H1 (cell line): ENCODE measurements around the gene ARHGAP10. TPM values are rescaled to one million over a fixed set of nuclear protein-coding genes. Genes with fewer than 3 reads are reported as not detected.

Experiments
- CTCF ChIA-PET: fragments of 300-600 bp; sonication (Branson Sonifier 250); formaldehyde crosslinking; loops from one replicate; lab custom pipeline; 2021; ENCODE audit not compliant: partially characterized antibody; lab: Charles Lee
- POLR2A ChIA-PET: fragments of 300-600 bp; sonication (Branson Sonifier 250); formaldehyde crosslinking; loops from one replicate; lab custom pipeline; 2021; ENCODE audit warnings: inconsistent platforms; ENCODE audit not compliant: partially characterized antibody; lab: Charles Lee
- DNase-seq, 2 experiments: peaks; one replicate each; pipeline versions ENCODE4 v3.0.0 to v3.0.0-alpha.2; 2010 to 2022; ENCODE audit warnings: low spot score in 2 of 2, low read depth in 1 of 2, mixed read lengths in 1 of 2
- FAIRE-seq: peaks from 2 replicates; lab custom pipeline; 2011; peaks lifted over from hg19 to GRCh38; lab: Jason Lieb, UNC
- H2AFZ ChIP-seq: 2 replicates; pipeline ENCODE4 v1.8.1; 2012; ENCODE audit warnings: low read length, inconsistent platforms
- H2AK5ac ChIP-seq: 2 replicates; pipeline ENCODE4 v1.6.1; 2013; ENCODE audit warnings: low read depth, low read length
- H2BK120ac ChIP-seq: replicated peaks from 2 replicates; pipeline ENCODE3; 2013; ENCODE audit warnings: low read depth, low read length, inconsistent platforms
- H2BK12ac ChIP-seq: 2 replicates; pipeline ENCODE4 v1.6.1; 2013; ENCODE audit warnings: low read depth, low read length
- H2BK15ac ChIP-seq: 2 replicates; pipeline ENCODE4 v1.6.1; 2013; ENCODE audit warnings: low read length
- H2BK20ac ChIP-seq: 2 replicates; pipeline ENCODE4 v1.6.1; 2013; ENCODE audit warnings: low read length
- H2BK5ac ChIP-seq: 2 replicates; pipeline ENCODE4 v1.6.1; 2013; ENCODE audit warnings: low read depth, low read length
- H3K14ac ChIP-seq: 2 replicates; pipeline ENCODE4 v1.6.1; 2013; ENCODE audit warnings: inconsistent platforms; ENCODE audit not compliant: insufficient read length
- H3K18ac ChIP-seq: 2 replicates; pipeline ENCODE4 v1.6.1; 2013; ENCODE audit warnings: low read length; ENCODE audit errors: extremely low read depth
- H3K23ac ChIP-seq: 2 replicates; pipeline ENCODE4 v1.6.1; 2013; ENCODE audit warnings: inconsistent platforms; ENCODE audit not compliant: insufficient read length
- H3K23me2 ChIP-seq: 2 replicates; pipeline ENCODE4 v1.6.1; 2013; ENCODE audit warnings: low read depth, low read length
- H3K27ac ChIP-seq: 2 replicates; pipeline ENCODE4 v1.6.1; 2011; ENCODE audit warnings: low read depth, low read length, inconsistent platforms
- H3K27me3 ChIP-seq, 4 experiments: replicated peaks in 1 of 4; 1 replicate in 1 of 4; 2 replicates in 3 of 4; pipeline versions ENCODE4 v1.6.1 to v1.8.1; 2011 to 2013; ENCODE audit warnings: low read length in 3 of 4, mild to moderate bottlenecking in 3 of 4, inconsistent platforms in 2 of 4, mixed read lengths in 2 of 4, moderate library complexity in 1 of 4; ENCODE audit not compliant: control insufficient read depth in 3 of 4, insufficient read depth in 3 of 4; ENCODE audit errors: extremely low read depth in 1 of 4
- H3K36me3 ChIP-seq, 4 experiments: 2 replicates each; pipeline versions ENCODE4 v1.6.1 to v1.8.1; 2011 to 2013; ENCODE audit warnings: mild to moderate bottlenecking in 4 of 4, low read length in 3 of 4, moderate library complexity in 2 of 4, control low read depth in 1 of 4, inconsistent platforms in 1 of 4; ENCODE audit not compliant: insufficient read depth in 4 of 4, control insufficient read depth in 2 of 4
- H3K4ac ChIP-seq: replicated peaks from 2 replicates; pipeline ENCODE3; 2013; ENCODE audit warnings: low read length, low read depth, mixed read lengths, inconsistent platforms; ENCODE audit not compliant: insufficient read length
- H3K4me1 ChIP-seq, 4 experiments: replicated peaks in 1 of 4; 1 replicate in 1 of 4; 2 replicates in 3 of 4; pipeline versions ENCODE4 v1.6.1 to v1.8.1; 2011 to 2013; ENCODE audit warnings: low read length in 3 of 4, inconsistent platforms in 2 of 4, mixed read lengths in 1 of 4; ENCODE audit not compliant: insufficient read depth in 4 of 4, control insufficient read depth in 3 of 4
- H3K4me2 ChIP-seq, 2 experiments: 2 replicates each; pipeline versions ENCODE4 v1.6.1 to v1.8.1; 2011 to 2013; ENCODE audit warnings: low read depth in 2 of 2, low read length in 2 of 2, control low read depth in 1 of 2, inconsistent platforms in 1 of 2, mild to moderate bottlenecking in 1 of 2; ENCODE audit not compliant: insufficient read depth in 1 of 2
- H3K4me3 ChIP-seq, 4 experiments: fragments of 200-600, 300-600 bp in 1 of 4; sonication (generic), shearing (Covaris generic), sonication (Bioruptor Twin) in 1 of 4; 2 replicates each; pipeline versions ENCODE4 v1.5.1 to v1.8.1; 2011 to 2016; ENCODE audit warnings: low read length in 4 of 4, low read depth in 3 of 4, control low read depth in 2 of 4, inconsistent platforms in 2 of 4, mild to moderate bottlenecking in 2 of 4, mixed read lengths in 1 of 4, moderate library complexity in 1 of 4; ENCODE audit not compliant: insufficient read depth in 2 of 4; ENCODE audit errors: extremely low read depth in 1 of 4
- H3K56ac ChIP-seq: replicated peaks from 2 replicates; pipeline ENCODE3; 2013; ENCODE audit warnings: low read depth, mild to moderate bottlenecking, mixed read lengths, low read length, inconsistent platforms; ENCODE audit not compliant: insufficient read length
- H3K79me1 ChIP-seq: 2 replicates; pipeline ENCODE4 v1.6.1; 2013; ENCODE audit warnings: low read depth, low read length, control low read depth
- H3K79me2 ChIP-seq, 2 experiments: 2 replicates each; pipeline versions ENCODE4 v1.6.1 to v1.8.1; 2012 to 2013; ENCODE audit warnings: low read length in 2 of 2, mild to moderate bottlenecking in 2 of 2, inconsistent platforms in 1 of 2; ENCODE audit not compliant: insufficient read depth in 2 of 2, control insufficient read depth in 1 of 2
- H3K9ac ChIP-seq, 4 experiments: replicated peaks in 1 of 4; 1 replicate in 1 of 4; 2 replicates in 3 of 4; pipeline versions ENCODE4 v1.6.1 to v1.8.1; 2011 to 2013; ENCODE audit warnings: low read depth in 3 of 4, low read length in 3 of 4, control low read depth in 2 of 4, mild to moderate bottlenecking in 2 of 4, moderate library complexity in 2 of 4, inconsistent platforms in 1 of 4; ENCODE audit errors: extremely low read depth in 1 of 4
- H3K9me3 ChIP-seq, 2 experiments: 2 replicates each; pipeline versions ENCODE4 v1.6.1 to v1.8.1; 2012 to 2013; ENCODE audit warnings: mild to moderate bottlenecking in 2 of 2, moderate library complexity in 2 of 2, control low read depth in 1 of 2, inconsistent platforms in 1 of 2, low read depth in 1 of 2, low read length in 1 of 2, mixed read lengths in 1 of 2; ENCODE audit not compliant: insufficient read depth in 2 of 2
- H4K20me1 ChIP-seq, 2 experiments: replicated peaks in 1 of 2; 2 replicates each; pipeline versions ENCODE3 to v1.8.1; 2011 to 2013; ENCODE audit warnings: inconsistent platforms in 2 of 2, low read length in 2 of 2, mild to moderate bottlenecking in 1 of 2; ENCODE audit not compliant: insufficient read depth in 2 of 2, control insufficient read depth in 1 of 2
- H4K5ac ChIP-seq: 2 replicates; pipeline ENCODE4 v1.6.1; 2013; ENCODE audit warnings: low read length, low read depth, mixed read lengths, inconsistent platforms; ENCODE audit not compliant: insufficient read length
- H4K8ac ChIP-seq: 2 replicates; pipeline ENCODE4 v1.8.0; 2013; ENCODE audit warnings: mild to moderate bottlenecking, moderate library complexity, low read length, inconsistent platforms; ENCODE audit not compliant: insufficient read depth; ENCODE audit errors: extremely low read depth
- H4K91ac ChIP-seq: replicated peaks from 2 replicates; pipeline ENCODE3; 2013; ENCODE audit warnings: low read length, mixed read lengths, inconsistent platforms; ENCODE audit not compliant: insufficient read length
- BACH1 ChIP-seq: IDR thresholded peaks from 2 replicates; pipeline ENCODE4 v1.6.1; 2012; ENCODE audit warnings: low read length, improper control_type of control experiment
- EP300 ChIP-seq, 2 experiments: IDR thresholded peaks; 1 replicate in 1 of 2; 2 replicates in 1 of 2; pipeline ENCODE4 v1.6.1; 2011 to 2012; ENCODE audit warnings: low read depth in 2 of 2, low read length in 2 of 2, mild to moderate bottlenecking in 2 of 2, borderline replicate concordance in 1 of 2, inconsistent platforms in 1 of 2, moderate library complexity in 1 of 2
- POU5F1 ChIP-seq: IDR thresholded peaks from 2 replicates; pipeline ENCODE4 v1.6.1; 2011; ENCODE audit warnings: low read depth, mild to moderate bottlenecking, low read length, moderate library complexity
- RBBP5 ChIP-seq: IDR thresholded peaks from 2 replicates; pipeline ENCODE4 v1.7.1; 2012; ENCODE audit warnings: low read depth, mild to moderate bottlenecking, inconsistent platforms, low read length, moderate library complexity, borderline replicate concordance
- SIN3A ChIP-seq, 2 experiments: IDR thresholded peaks in 1 of 2; conservative IDR thresholded peaks in 1 of 2; 2 replicates each; pipeline ENCODE4 v1.6.1; 2011 to 2012; ENCODE audit warnings: low read length in 2 of 2, improper control_type of control experiment in 1 of 2, low read depth in 1 of 2, mild to moderate bottlenecking in 1 of 2
- TCF12 ChIP-seq: IDR thresholded peaks from 2 replicates; pipeline ENCODE4 v1.6.1; 2011; ENCODE audit warnings: low read depth, mild to moderate bottlenecking, low read length
- WGBS, 2 experiments: shearing (Covaris generic) in 1 of 2; methylation state at CpG; one replicate each; pipeline versions ENCODE4 v1.1.6 to v1.1.7; 2013 to 2015; ENCODE audit warnings: low lambda C conversion rate in 2 of 2, mixed read lengths in 2 of 2, inconsistent platforms in 1 of 2, low coverage in 1 of 2, missing lambda C conversion rate in 1 of 2; ENCODE audit not compliant: insufficient replicate concordance in 2 of 2, insufficient coverage in 1 of 2, insufficient read length in 1 of 2; ENCODE audit errors: extremely low coverage in 1 of 2, missing lambda C conversion rate in 1 of 2; 5-methylcytosine and 5-hydroxymethylcytosine counted together
- polyA plus RNA-seq, 7 experiments: library from polyadenylated mRNA; depleted of rRNA in 3 of 7; stranded (reverse) in 5 of 7; unstranded in 2 of 7; fragments of >200 nt in 5 of 7; fragments of 200-250 nt in 2 of 7; gene quantifications; 1 replicate in 5 of 7; 2 replicates in 1 of 7; 4 replicates in 1 of 7; pipeline versions ENCODE4 v1.2.1 to v1.2.3, GENCODE V29; 2011 to 2013; ENCODE audit warnings: missing spikeins in 2 of 7, mixed read lengths in 2 of 7
- total RNA-seq: library from RNA; stranded (reverse); fragmentation: NEBNext Ultra II Directional; extraction: Animal tissue kit (Norgen Biotek cat#: 25700); gene quantifications from 2 replicates; pipeline ENCODE4 v1.2.1, GENCODE V29; 2021

The ARHGAP10 gene
- total and polyA plus RNA-seq, 2 of the 8 experiments (the other 6 are each of a cell fraction or from before 2014, with no cell fraction given) = 3.7 to 6.1 TPM

GRCh38 chr4:147768113-147768512 is 36.2 kb downstream of the ARHGAP10 start:
- Histone ChIP-seq H3K18ac (no peak overlapping the region), H2BK12ac (no peak overlapping the region), H2BK15ac (no peak overlapping the region), H4K20me1 (no peaks in the 10 kb centered on the region), H3K79me2 (no peaks in the 10 kb centered on the region), H3K27ac (no peak overlapping the region), H3K14ac (no peak overlapping the region), H3K36me3 (no peaks in the 10 kb centered on the region), H3K4me2 (no peak overlapping the region), H2BK120ac (no peak overlapping the region), H4K5ac (no peak overlapping the region), H3K23me2 (no peaks in the 10 kb centered on the region), H4K91ac (no peak overlapping the region), H4K8ac (no peak overlapping the region), H3K27me3 (no peaks in the 10 kb centered on the region), H3K9me3 (no peaks in the 10 kb centered on the region), H3K23ac (no peak overlapping the region), H3K56ac (no peak overlapping the region), H2BK5ac (no peak overlapping the region), H3K79me1 (no peaks in the 10 kb centered on the region), H2AK5ac (no peak overlapping the region), H3K4ac (no peak overlapping the region), H3K9ac (no peak overlapping the region), H3K4me3 (no peak overlapping the region), H2AFZ (no peak overlapping the region), H2BK20ac (no peak overlapping the region), H3K4me1 (no peaks in the 10 kb centered on the region)
- TF ChIP-seq RBBP5 = no peak
- TF ChIP-seq EP300 (IDR thresholded peaks at IDR 0.05; ENCODE audit: borderline replicate concordance in 1 of 2, low read depth in 2 of 2, low read length in 2 of 2) = no peak
- TF ChIP-seq SIN3A (conservative IDR thresholded peaks at IDR 0.05 in 1 of 2, IDR thresholded peaks at IDR 0.05 in 1 of 2; ENCODE audit: low read depth in 1 of 2, low read length in 2 of 2) = no peak
- no peak for TF ChIP-seq TCF12
- no peak for TF ChIP-seq POU5F1
- no peak for TF ChIP-seq BACH1
- DNase-seq = no peak
- no peak for FAIRE-seq
- CTCF ChIA-PET = interaction anchor here (0.9 to 1.5 kb wide), 3 partner anchors 14 to 99 kb away, joined by 3 read pairs; no protein-coding TSS in a partner anchor
- 77% methylated on average over 4 of the region's 4 CpGs; no CpG with 5 or more reads in 1 of the 2 experiments for WGBS, 2 experiments
- POLR2A ChIA-PET = interaction anchor here (0.7 kb wide), 1 partner anchor 64 kb away, joined by 4 read pairs; no protein-coding TSS in a partner anchor
